A673 (cell line): Measurements from ENCODE around the gene CTPS2. TPM values are rescaled to one million over a fixed set of nuclear protein-coding genes. Genes with fewer than 3 reads are reported as not detected.

Source experiments
- BruUV-seq: library from RNA; stranded (reverse); fragments of 400-500 nt; replicated peaks from 2 replicates; lab custom pipeline; 2021; lab: Mats Ljungman, UMichigan
- CTCF ChIA-PET: fragments of 300-600 bp; sonication (Branson Sonifier 250); formaldehyde crosslinking; loops from one replicate; lab custom pipeline; 2022; ENCODE audit warnings: antibody characterized with exemption; lab: Charles Lee
- POLR2A ChIA-PET: fragments of 300-600 bp; sonication (Branson Sonifier 250); formaldehyde crosslinking; loops from one replicate; lab custom pipeline; 2022; ENCODE audit warnings: antibody characterized with exemption; ENCODE audit not compliant: low non-redundant PET; lab: Charles Lee
- DNase-seq: peaks from one replicate; pipeline ENCODE4 v3.0.0-alpha.2; 2015; ENCODE audit warnings: low spot score
- H3K27ac ChIP-seq: fragments of 200-600 bp; sonication (generic); 2 replicates; pipeline ENCODE4 v1.5.1; 2016; ENCODE audit warnings: mixed run types, low read depth, mild to moderate bottlenecking, mixed read lengths, antibody characterized with exemption, low read length; ENCODE audit not compliant: poor library complexity, severe bottlenecking
- H3K27me3 ChIP-seq: fragments of 200-600 bp; sonication (generic); replicated peaks from 2 replicates; pipeline ENCODE4 v1.6.1; 2017; ENCODE audit warnings: mixed run types, low read depth, mild to moderate bottlenecking, mixed read lengths, antibody characterized with exemption, low read length; ENCODE audit not compliant: insufficient read depth, poor library complexity
- H3K36me3 ChIP-seq: fragments of 200-600 bp; sonication (generic); 2 replicates; pipeline ENCODE4 v1.6.1; 2016; ENCODE audit warnings: mixed run types, mild to moderate bottlenecking, mixed read lengths, antibody characterized with exemption, low read length; ENCODE audit not compliant: insufficient read depth, poor library complexity, severe bottlenecking
- H3K4me1 ChIP-seq: fragments of 200-600 bp; sonication (generic); 2 replicates; pipeline ENCODE4 v1.6.1; 2017; ENCODE audit warnings: mixed run types, mild to moderate bottlenecking, mixed read lengths, antibody characterized with exemption, low read length; ENCODE audit not compliant: insufficient read depth, poor library complexity, severe bottlenecking
- H3K4me3 ChIP-seq: fragments of 200-600 bp; sonication (generic); 2 replicates; pipeline ENCODE4 v1.5.1; 2016; ENCODE audit warnings: low read depth, mixed run types, mild to moderate bottlenecking, mixed read lengths, low read length; ENCODE audit not compliant: poor library complexity, severe bottlenecking
- H3K9me3 ChIP-seq: fragments of 200-600 bp; sonication (generic); 2 replicates; pipeline ENCODE4 v1.6.1; 2016; ENCODE audit warnings: mixed run types, low read depth, mild to moderate bottlenecking, mixed read lengths, antibody characterized with exemption, low read length; ENCODE audit not compliant: poor library complexity, severe bottlenecking
- EZH2 ChIP-seq: fragments of 200-600 bp; sonication (generic); IDR thresholded peaks from 2 replicates; pipeline ENCODE4 v1.6.1; 2017; ENCODE audit warnings: borderline replicate concordance, low read depth, mild to moderate bottlenecking, mixed read lengths, antibody characterized with exemption, low read length; ENCODE audit not compliant: poor library complexity, severe bottlenecking
- intact Hi-C: fragments of 100-400 bp; cut with micrococcal nuclease; formaldehyde crosslinking; loops from one replicate; pipeline ENCODE4 v1.10.0; 2022; ENCODE audit not compliant: unreplicated experiment
- microRNA-seq: library from miRNA; unstranded; fragments of <30 nt; microRNA quantifications from one replicate; pipeline ENCODE4 v1.2.0, GENCODE V29; 2021
- total RNA-seq: library from RNA; stranded (reverse); gene quantifications from 2 replicates; pipeline ENCODE4 v1.2.3, GENCODE V29; 2021
- TF ChIP-seq, protein P1 (sequence below): fragments of 300-800, 200-600 bp; sonication (generic); conservative IDR thresholded peaks from 2 replicates; pipeline ENCODE4 v1.5.1; 2017; ENCODE audit warnings: low read depth, mild to moderate bottlenecking, antibody characterized with exemption, low read length, moderate library complexity, mixed read lengths

CTPS2 gene
- total RNA-seq, 1 experiment from 2014 or later: 15.6 TPM

DNA sequence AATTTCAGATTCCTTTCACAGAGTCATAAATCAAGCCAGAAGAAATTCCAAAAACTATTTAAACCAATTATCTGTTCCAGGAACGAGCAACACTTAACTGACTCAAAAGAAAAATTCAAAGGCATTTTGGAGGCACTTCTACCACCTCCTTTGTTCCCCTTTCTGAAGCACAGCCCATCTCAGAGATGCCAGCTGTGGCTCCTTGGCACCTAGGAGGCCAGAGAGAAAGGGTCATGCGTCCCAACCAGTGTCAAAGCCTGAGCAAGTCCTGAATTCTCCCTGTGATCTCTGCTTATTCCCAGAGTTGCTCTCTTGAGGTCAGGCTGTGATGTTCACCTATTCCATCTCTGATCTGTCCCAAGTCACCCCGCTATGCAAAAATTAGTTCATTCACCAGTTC lies 167.5 kb downstream of the CTPS2 start:
- H3K27ac ChIP-seq: no peak overlapping the region
- no peaks in the 10 kb centered on the region for H3K36me3 ChIP-seq
- POLR2A ChIA-PET: no interaction called here
- no peak for DNase-seq
- no peaks in the 10 kb centered on the region for H3K4me1 ChIP-seq
- no TSS peak for BruUV-seq
- peaks cover 4% of the 10 kb centered on the region for H3K27me3 ChIP-seq
- no peaks in the 10 kb centered on the region for H3K9me3 ChIP-seq
- CTCF ChIA-PET: no interaction called here
- intact Hi-C loops: no loop called here
- H3K4me3 ChIP-seq: no peak overlapping the region
- TF ChIP-seq EZH2: no peak
- TF ChIP-seq, protein P1, sequence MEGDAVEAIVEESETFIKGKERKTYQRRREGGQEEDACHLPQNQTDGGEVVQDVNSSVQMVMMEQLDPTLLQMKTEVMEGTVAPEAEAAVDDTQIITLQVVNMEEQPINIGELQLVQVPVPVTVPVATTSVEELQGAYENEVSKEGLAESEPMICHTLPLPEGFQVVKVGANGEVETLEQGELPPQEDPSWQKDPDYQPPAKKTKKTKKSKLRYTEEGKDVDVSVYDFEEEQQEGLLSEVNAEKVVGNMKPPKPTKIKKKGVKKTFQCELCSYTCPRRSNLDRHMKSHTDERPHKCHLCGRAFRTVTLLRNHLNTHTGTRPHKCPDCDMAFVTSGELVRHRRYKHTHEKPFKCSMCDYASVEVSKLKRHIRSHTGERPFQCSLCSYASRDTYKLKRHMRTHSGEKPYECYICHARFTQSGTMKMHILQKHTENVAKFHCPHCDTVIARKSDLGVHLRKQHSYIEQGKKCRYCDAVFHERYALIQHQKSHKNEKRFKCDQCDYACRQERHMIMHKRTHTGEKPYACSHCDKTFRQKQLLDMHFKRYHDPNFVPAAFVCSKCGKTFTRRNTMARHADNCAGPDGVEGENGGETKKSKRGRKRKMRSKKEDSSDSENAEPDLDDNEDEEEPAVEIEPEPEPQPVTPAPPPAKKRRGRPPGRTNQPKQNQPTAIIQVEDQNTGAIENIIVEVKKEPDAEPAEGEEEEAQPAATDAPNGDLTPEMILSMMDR: no peak

Small RNA genes lying within 50 kb of the gene (microRNA-seq; reads per million reads assigned to microRNA genes)
- gene MIR548AM: not detected

Other genes with a start within 250 kb of the CTPS2 start
- not detected in 2 replicates for gene S100G, start 62.5 kb downstream of the CTPS2 start, total RNA-seq
- 36.4 and 41.8 TPM in 2 replicates for gene SYAP1, start 6.9 kb upstream of the CTPS2 start, total RNA-seq
- gene TXLNG, start 73.8 kb upstream of the CTPS2 start, total RNA-seq: 23.7 and 25.7 TPM in 2 replicates
- 125 and 145 TPM in 2 replicates for gene RBBP7, start 157.7 kb upstream of the CTPS2 start, total RNA-seq
- gene REPS2, start 234.0 kb upstream of the CTPS2 start, total RNA-seq: 0.04 and 0.31 TPM in 2 replicates